H1 (cell line): ENCODE results near the gene YPEL4. TPM values are rescaled to one million over a fixed set of nuclear protein-coding genes. Genes with fewer than 3 reads are reported as not detected.

Source experiments
- CTCF ChIA-PET: fragments of 300-600 bp; sonication (Branson Sonifier 250); formaldehyde crosslinking; loops from one replicate; lab custom pipeline; 2021; ENCODE audit not compliant: partially characterized antibody; lab: Charles Lee
- POLR2A ChIA-PET: fragments of 300-600 bp; sonication (Branson Sonifier 250); formaldehyde crosslinking; loops from one replicate; lab custom pipeline; 2021; ENCODE audit warnings: inconsistent platforms; ENCODE audit not compliant: partially characterized antibody; lab: Charles Lee
- DNase-seq, 2 experiments: peaks; one replicate each; pipeline versions ENCODE4 v3.0.0 to v3.0.0-alpha.2; 2010 to 2022; ENCODE audit warnings: low spot score in 2 of 2, low read depth in 1 of 2, mixed read lengths in 1 of 2
- FAIRE-seq: peaks from 2 replicates; lab custom pipeline; 2011; peaks lifted over from hg19 to GRCh38; lab: Jason Lieb, UNC
- H2AFZ ChIP-seq: 2 replicates; pipeline ENCODE4 v1.8.1; 2012; ENCODE audit warnings: low read length, inconsistent platforms
- H2AK5ac ChIP-seq: 2 replicates; pipeline ENCODE4 v1.6.1; 2013; ENCODE audit warnings: low read depth, low read length
- H2BK120ac ChIP-seq: replicated peaks from 2 replicates; pipeline ENCODE3; 2013; ENCODE audit warnings: low read depth, low read length, inconsistent platforms
- H2BK12ac ChIP-seq: 2 replicates; pipeline ENCODE4 v1.6.1; 2013; ENCODE audit warnings: low read depth, low read length
- H2BK15ac ChIP-seq: 2 replicates; pipeline ENCODE4 v1.6.1; 2013; ENCODE audit warnings: low read length
- H2BK20ac ChIP-seq: 2 replicates; pipeline ENCODE4 v1.6.1; 2013; ENCODE audit warnings: low read length
- H2BK5ac ChIP-seq: 2 replicates; pipeline ENCODE4 v1.6.1; 2013; ENCODE audit warnings: low read depth, low read length
- H3K14ac ChIP-seq: 2 replicates; pipeline ENCODE4 v1.6.1; 2013; ENCODE audit warnings: inconsistent platforms; ENCODE audit not compliant: insufficient read length
- H3K18ac ChIP-seq: 2 replicates; pipeline ENCODE4 v1.6.1; 2013; ENCODE audit warnings: low read length; ENCODE audit errors: extremely low read depth
- H3K23ac ChIP-seq: 2 replicates; pipeline ENCODE4 v1.6.1; 2013; ENCODE audit warnings: inconsistent platforms; ENCODE audit not compliant: insufficient read length
- H3K23me2 ChIP-seq: 2 replicates; pipeline ENCODE4 v1.6.1; 2013; ENCODE audit warnings: low read depth, low read length
- H3K27ac ChIP-seq: 2 replicates; pipeline ENCODE4 v1.6.1; 2011; ENCODE audit warnings: low read depth, low read length, inconsistent platforms
- H3K27me3 ChIP-seq, 4 experiments: replicated peaks in 1 of 4; 1 replicate in 1 of 4; 2 replicates in 3 of 4; pipeline versions ENCODE4 v1.6.1 to v1.8.1; 2011 to 2013; ENCODE audit warnings: low read length in 3 of 4, mild to moderate bottlenecking in 3 of 4, inconsistent platforms in 2 of 4, mixed read lengths in 2 of 4, moderate library complexity in 1 of 4; ENCODE audit not compliant: control insufficient read depth in 3 of 4, insufficient read depth in 3 of 4; ENCODE audit errors: extremely low read depth in 1 of 4
- H3K36me3 ChIP-seq, 4 experiments: 2 replicates each; pipeline versions ENCODE4 v1.6.1 to v1.8.1; 2011 to 2013; ENCODE audit warnings: mild to moderate bottlenecking in 4 of 4, low read length in 3 of 4, moderate library complexity in 2 of 4, control low read depth in 1 of 4, inconsistent platforms in 1 of 4; ENCODE audit not compliant: insufficient read depth in 4 of 4, control insufficient read depth in 2 of 4
- H3K4ac ChIP-seq: replicated peaks from 2 replicates; pipeline ENCODE3; 2013; ENCODE audit warnings: low read length, low read depth, mixed read lengths, inconsistent platforms; ENCODE audit not compliant: insufficient read length
- H3K4me1 ChIP-seq, 4 experiments: replicated peaks in 1 of 4; 1 replicate in 1 of 4; 2 replicates in 3 of 4; pipeline versions ENCODE4 v1.6.1 to v1.8.1; 2011 to 2013; ENCODE audit warnings: low read length in 3 of 4, inconsistent platforms in 2 of 4, mixed read lengths in 1 of 4; ENCODE audit not compliant: insufficient read depth in 4 of 4, control insufficient read depth in 3 of 4
- H3K4me2 ChIP-seq, 2 experiments: 2 replicates each; pipeline versions ENCODE4 v1.6.1 to v1.8.1; 2011 to 2013; ENCODE audit warnings: low read depth in 2 of 2, low read length in 2 of 2, control low read depth in 1 of 2, inconsistent platforms in 1 of 2, mild to moderate bottlenecking in 1 of 2; ENCODE audit not compliant: insufficient read depth in 1 of 2
- H3K4me3 ChIP-seq, 4 experiments: fragments of 200-600, 300-600 bp in 1 of 4; sonication (generic), shearing (Covaris generic), sonication (Bioruptor Twin) in 1 of 4; 2 replicates each; pipeline versions ENCODE4 v1.5.1 to v1.8.1; 2011 to 2016; ENCODE audit warnings: low read length in 4 of 4, low read depth in 3 of 4, control low read depth in 2 of 4, inconsistent platforms in 2 of 4, mild to moderate bottlenecking in 2 of 4, mixed read lengths in 1 of 4, moderate library complexity in 1 of 4; ENCODE audit not compliant: insufficient read depth in 2 of 4; ENCODE audit errors: extremely low read depth in 1 of 4
- H3K56ac ChIP-seq: replicated peaks from 2 replicates; pipeline ENCODE3; 2013; ENCODE audit warnings: low read depth, mild to moderate bottlenecking, mixed read lengths, low read length, inconsistent platforms; ENCODE audit not compliant: insufficient read length
- H3K79me1 ChIP-seq: 2 replicates; pipeline ENCODE4 v1.6.1; 2013; ENCODE audit warnings: low read depth, low read length, control low read depth
- H3K79me2 ChIP-seq, 2 experiments: 2 replicates each; pipeline versions ENCODE4 v1.6.1 to v1.8.1; 2012 to 2013; ENCODE audit warnings: low read length in 2 of 2, mild to moderate bottlenecking in 2 of 2, inconsistent platforms in 1 of 2; ENCODE audit not compliant: insufficient read depth in 2 of 2, control insufficient read depth in 1 of 2
- H3K9ac ChIP-seq, 4 experiments: replicated peaks in 1 of 4; 1 replicate in 1 of 4; 2 replicates in 3 of 4; pipeline versions ENCODE4 v1.6.1 to v1.8.1; 2011 to 2013; ENCODE audit warnings: low read depth in 3 of 4, low read length in 3 of 4, control low read depth in 2 of 4, mild to moderate bottlenecking in 2 of 4, moderate library complexity in 2 of 4, inconsistent platforms in 1 of 4; ENCODE audit errors: extremely low read depth in 1 of 4
- H3K9me3 ChIP-seq, 2 experiments: 2 replicates each; pipeline versions ENCODE4 v1.6.1 to v1.8.1; 2012 to 2013; ENCODE audit warnings: mild to moderate bottlenecking in 2 of 2, moderate library complexity in 2 of 2, control low read depth in 1 of 2, inconsistent platforms in 1 of 2, low read depth in 1 of 2, low read length in 1 of 2, mixed read lengths in 1 of 2; ENCODE audit not compliant: insufficient read depth in 2 of 2
- H4K20me1 ChIP-seq, 2 experiments: replicated peaks in 1 of 2; 2 replicates each; pipeline versions ENCODE3 to v1.8.1; 2011 to 2013; ENCODE audit warnings: inconsistent platforms in 2 of 2, low read length in 2 of 2, mild to moderate bottlenecking in 1 of 2; ENCODE audit not compliant: insufficient read depth in 2 of 2, control insufficient read depth in 1 of 2
- H4K5ac ChIP-seq: 2 replicates; pipeline ENCODE4 v1.6.1; 2013; ENCODE audit warnings: low read length, low read depth, mixed read lengths, inconsistent platforms; ENCODE audit not compliant: insufficient read length
- H4K8ac ChIP-seq: 2 replicates; pipeline ENCODE4 v1.8.0; 2013; ENCODE audit warnings: mild to moderate bottlenecking, moderate library complexity, low read length, inconsistent platforms; ENCODE audit not compliant: insufficient read depth; ENCODE audit errors: extremely low read depth
- H4K91ac ChIP-seq: replicated peaks from 2 replicates; pipeline ENCODE3; 2013; ENCODE audit warnings: low read length, mixed read lengths, inconsistent platforms; ENCODE audit not compliant: insufficient read length
- SP4 ChIP-seq: IDR thresholded peaks from 2 replicates; pipeline ENCODE4 v1.6.1; 2012; ENCODE audit warnings: low read length, inconsistent platforms
- polyA plus RNA-seq, 7 experiments: library from polyadenylated mRNA; depleted of rRNA in 3 of 7; stranded (reverse) in 5 of 7; unstranded in 2 of 7; fragments of >200 nt in 5 of 7; fragments of 200-250 nt in 2 of 7; gene quantifications; 1 replicate in 5 of 7; 2 replicates in 1 of 7; 4 replicates in 1 of 7; pipeline versions ENCODE4 v1.2.1 to v1.2.3, GENCODE V29; 2011 to 2013; ENCODE audit warnings: missing spikeins in 2 of 7, mixed read lengths in 2 of 7
- total RNA-seq: library from RNA; stranded (reverse); fragmentation: NEBNext Ultra II Directional; extraction: Animal tissue kit (Norgen Biotek cat#: 25700); gene quantifications from 2 replicates; pipeline ENCODE4 v1.2.1, GENCODE V29; 2021

Gene YPEL4
- total and polyA plus RNA-seq, 2 of the 8 experiments (the other 6 are each of a cell fraction or from before 2014, with no cell fraction given): 0.13 to 0.38 TPM

GRCh38 chr11:57674251-57674650 lies 24.5 kb upstream of the YPEL4 start:
- Histone ChIP-seq H3K27me3 (no peaks in the 10 kb centered on the region), H3K4me1 (peaks cover 0 to 2% (median 2%) of the 10 kb centered on the region in 4 experiments; a peak in 4 of 7 replicates), H3K79me2 (peaks cover 6 to 77% of the 10 kb centered on the region in 2 experiments), H3K9ac (no peak overlapping the region), H2AK5ac (no peak overlapping the region), H3K4ac (no peak overlapping the region), H3K4me3 (no peak overlapping the region), H3K23ac (no peak overlapping the region), H2BK12ac (no peak overlapping the region), H2BK120ac (no peak overlapping the region), H2BK5ac (no peak overlapping the region), H3K56ac (no peak overlapping the region), H4K5ac (no peak overlapping the region), H3K79me1 (peaks cover 2% of the 10 kb centered on the region; the same call in 1 of the 2 replicates), H2BK15ac (no peak overlapping the region), H4K8ac (no peak overlapping the region), H4K91ac (no peak overlapping the region), H3K9me3 (no peaks in the 10 kb centered on the region), H3K36me3 (peaks cover 15 to 33% (median 25%) of the 10 kb centered on the region in 4 experiments), H4K20me1 (peaks cover 0 to 3% of the 10 kb centered on the region in 2 experiments), H2AFZ (no peak overlapping the region), H3K18ac (no peak overlapping the region), H3K14ac (no peak overlapping the region), H2BK20ac (no peak overlapping the region), H3K27ac (no peak overlapping the region), H3K4me2 (no peak overlapping the region), H3K23me2 (no peaks in the 10 kb centered on the region)
- no peak for FAIRE-seq
- DNase-seq: no peak
- ChIA-PET POLR2A (interaction anchor here (0.6 to 2.6 kb wide), 3 partner anchors 10 to 1156 kb away, joined by 3 to 11 read pairs (median 3); partner anchors contain the start of gene SELENOH), CTCF (interaction anchor here (0.8 to 2.4 kb wide), 5 partner anchors 11 to 147 kb away, joined by 3 to 6 read pairs (median 4); no protein-coding TSS in a partner anchor)
- no peak for TF ChIP-seq SP4
